ENCODE results near the gene OTOP2. TPM values are rescaled to one million over a fixed set of nuclear protein-coding genes. Genes with fewer than 3 reads are reported as not detected.
A peak's percentile ranks its signal among the peaks of the same experiment; 100 is the strongest.

Gene OTOP2
- total RNA-seq, 1 experiment from 2014 or later, result not detected

DNA sequence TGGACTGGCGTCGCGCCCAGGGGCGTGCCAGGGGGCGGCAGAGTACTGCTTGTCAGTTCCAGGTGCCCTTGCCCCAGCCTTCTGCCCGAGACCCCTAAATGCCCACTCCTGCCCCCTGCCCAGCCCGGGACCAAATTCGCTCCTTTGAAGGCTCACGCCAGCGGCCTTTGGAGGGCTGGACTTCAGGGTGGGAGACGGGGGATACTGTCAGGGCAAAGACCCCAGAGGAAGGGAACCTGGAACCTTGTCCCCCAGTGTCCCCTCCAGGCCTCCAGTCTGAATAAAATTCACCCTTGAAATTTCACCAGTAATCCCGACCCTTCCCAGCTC lies 12.4 kb downstream of the OTOP2 start:
- H3K9me3 ChIP-seq (ENCODE audit: low read depth, low read length, poor library complexity, severe bottlenecking), result no peaks in the 10 kb centered on the region
- H3K27ac ChIP-seq (ENCODE audit: low read depth, low read length, poor library complexity, severe bottlenecking), result no peak overlapping the region
- BruUV-seq (replicated peaks), result no TSS peak
- no peaks in the 10 kb centered on the region for H3K36me3 ChIP-seq (ENCODE audit: insufficient read depth, low read length, poor library complexity, severe bottlenecking)
- TF ChIP-seq EZH2 (IDR thresholded peaks at IDR 0.05; ENCODE audit: borderline replicate concordance, low read depth, low read length, poor library complexity, severe bottlenecking), result no peak
- TF ChIP-seq, protein P1, sequence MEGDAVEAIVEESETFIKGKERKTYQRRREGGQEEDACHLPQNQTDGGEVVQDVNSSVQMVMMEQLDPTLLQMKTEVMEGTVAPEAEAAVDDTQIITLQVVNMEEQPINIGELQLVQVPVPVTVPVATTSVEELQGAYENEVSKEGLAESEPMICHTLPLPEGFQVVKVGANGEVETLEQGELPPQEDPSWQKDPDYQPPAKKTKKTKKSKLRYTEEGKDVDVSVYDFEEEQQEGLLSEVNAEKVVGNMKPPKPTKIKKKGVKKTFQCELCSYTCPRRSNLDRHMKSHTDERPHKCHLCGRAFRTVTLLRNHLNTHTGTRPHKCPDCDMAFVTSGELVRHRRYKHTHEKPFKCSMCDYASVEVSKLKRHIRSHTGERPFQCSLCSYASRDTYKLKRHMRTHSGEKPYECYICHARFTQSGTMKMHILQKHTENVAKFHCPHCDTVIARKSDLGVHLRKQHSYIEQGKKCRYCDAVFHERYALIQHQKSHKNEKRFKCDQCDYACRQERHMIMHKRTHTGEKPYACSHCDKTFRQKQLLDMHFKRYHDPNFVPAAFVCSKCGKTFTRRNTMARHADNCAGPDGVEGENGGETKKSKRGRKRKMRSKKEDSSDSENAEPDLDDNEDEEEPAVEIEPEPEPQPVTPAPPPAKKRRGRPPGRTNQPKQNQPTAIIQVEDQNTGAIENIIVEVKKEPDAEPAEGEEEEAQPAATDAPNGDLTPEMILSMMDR (conservative IDR thresholded peaks at IDR 0.05; ENCODE audit: low read depth, low read length), result no peak
- intact Hi-C loops (cut with micrococcal nuclease; ENCODE audit: unreplicated experiment), result no loop called here
- DNase-seq (ENCODE audit: low spot score), result no peak
- no peak overlapping the region for H3K4me3 ChIP-seq (ENCODE audit: low read depth, low read length, poor library complexity, severe bottlenecking)
- CTCF ChIA-PET, result interaction anchor here (0.7 kb wide), 1 partner anchor 126 kb away, joined by 5 read pairs; no protein-coding TSS in a partner anchor
- peaks cover 90% of the 10 kb centered on the region for H3K27me3 ChIP-seq (replicated peaks; ENCODE audit: insufficient read depth, low read depth, low read length, poor library complexity)
- H3K4me1 ChIP-seq (ENCODE audit: insufficient read depth, low read length, poor library complexity, severe bottlenecking), result no peaks in the 10 kb centered on the region
- POLR2A ChIA-PET (ENCODE audit: low non-redundant PET), result no interaction called here

DNA sequence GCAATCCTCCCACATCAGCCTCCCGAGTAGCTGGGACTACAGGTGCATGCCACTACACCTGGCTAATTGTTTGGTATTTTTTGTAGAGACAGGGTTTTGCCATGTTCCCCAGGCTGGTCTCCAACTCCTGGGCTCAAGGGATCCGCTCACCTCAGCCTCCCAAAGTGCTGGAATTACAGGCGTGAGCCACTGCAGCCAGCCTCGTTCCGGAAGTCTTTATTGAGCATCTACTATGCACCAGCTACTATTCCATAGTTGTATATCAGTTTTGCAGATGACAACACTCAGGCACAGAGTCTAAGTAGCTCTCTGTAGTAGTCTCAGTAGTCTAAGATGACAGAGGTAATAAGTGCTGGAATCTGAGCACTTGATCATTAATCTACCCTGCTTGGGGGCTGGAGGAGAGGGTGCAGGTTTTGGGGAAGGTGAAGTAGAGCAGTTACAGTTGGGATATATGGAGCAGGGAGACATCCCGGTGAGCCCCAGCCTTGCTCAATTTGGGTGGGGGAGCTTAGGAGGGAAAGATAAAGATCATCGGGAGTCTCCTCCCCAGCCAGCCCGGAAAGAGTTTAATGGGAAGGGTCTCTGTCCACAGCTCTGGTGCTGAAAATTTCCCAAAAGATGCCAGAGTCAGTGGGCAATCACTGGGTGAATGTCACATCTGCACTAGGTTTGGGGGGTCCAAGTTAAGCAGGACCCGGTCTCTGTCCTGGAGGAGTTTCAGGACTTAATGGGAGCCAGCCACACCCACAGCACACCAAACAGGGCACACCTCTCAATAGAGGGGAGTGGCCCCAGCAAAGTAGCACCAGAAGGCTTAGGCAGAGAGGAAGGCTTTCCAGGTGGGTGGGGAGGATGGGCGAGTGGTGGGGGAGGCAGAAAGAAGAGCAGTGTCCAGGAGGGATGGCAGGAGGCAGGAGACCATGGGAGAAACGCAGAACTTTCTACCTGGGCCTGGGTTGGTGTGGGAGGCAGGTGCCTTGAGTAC lies 13.3 kb downstream of the OTOP2 start:
- Histone ChIP-seq H3K27me3 (replicated peaks; ENCODE audit: insufficient read depth, low read depth, low read length, poor library complexity) (peaks cover 97% of the 10 kb centered on the region), H3K27ac (ENCODE audit: low read depth, low read length, poor library complexity, severe bottlenecking) (no peak overlapping the region), H3K4me1 (ENCODE audit: insufficient read depth, low read length, poor library complexity, severe bottlenecking) (no peaks in the 10 kb centered on the region), H3K36me3 (ENCODE audit: insufficient read depth, low read length, poor library complexity, severe bottlenecking) (no peaks in the 10 kb centered on the region), H3K4me3 (ENCODE audit: low read depth, low read length, poor library complexity, severe bottlenecking) (no peak overlapping the region), H3K9me3 (ENCODE audit: low read depth, low read length, poor library complexity, severe bottlenecking) (no peaks in the 10 kb centered on the region)
- ChIA-PET CTCF (interaction anchor here (0.6 kb wide), 1 partner anchor 11 kb away, joined by 7 read pairs; no protein-coding TSS in a partner anchor), POLR2A (ENCODE audit: low non-redundant PET) (no interaction called here)
- intact Hi-C loops (cut with micrococcal nuclease; ENCODE audit: unreplicated experiment), result no loop called here
- no peak for DNase-seq (ENCODE audit: low spot score)
- peak; percentile 75 for TF ChIP-seq EZH2 (IDR thresholded peaks at IDR 0.05; ENCODE audit: borderline replicate concordance, low read depth, low read length, poor library complexity, severe bottlenecking)
- TF ChIP-seq, protein P1 (conservative IDR thresholded peaks at IDR 0.05; ENCODE audit: low read depth, low read length), result no peak
- BruUV-seq (replicated peaks), result no TSS peak

DNA sequence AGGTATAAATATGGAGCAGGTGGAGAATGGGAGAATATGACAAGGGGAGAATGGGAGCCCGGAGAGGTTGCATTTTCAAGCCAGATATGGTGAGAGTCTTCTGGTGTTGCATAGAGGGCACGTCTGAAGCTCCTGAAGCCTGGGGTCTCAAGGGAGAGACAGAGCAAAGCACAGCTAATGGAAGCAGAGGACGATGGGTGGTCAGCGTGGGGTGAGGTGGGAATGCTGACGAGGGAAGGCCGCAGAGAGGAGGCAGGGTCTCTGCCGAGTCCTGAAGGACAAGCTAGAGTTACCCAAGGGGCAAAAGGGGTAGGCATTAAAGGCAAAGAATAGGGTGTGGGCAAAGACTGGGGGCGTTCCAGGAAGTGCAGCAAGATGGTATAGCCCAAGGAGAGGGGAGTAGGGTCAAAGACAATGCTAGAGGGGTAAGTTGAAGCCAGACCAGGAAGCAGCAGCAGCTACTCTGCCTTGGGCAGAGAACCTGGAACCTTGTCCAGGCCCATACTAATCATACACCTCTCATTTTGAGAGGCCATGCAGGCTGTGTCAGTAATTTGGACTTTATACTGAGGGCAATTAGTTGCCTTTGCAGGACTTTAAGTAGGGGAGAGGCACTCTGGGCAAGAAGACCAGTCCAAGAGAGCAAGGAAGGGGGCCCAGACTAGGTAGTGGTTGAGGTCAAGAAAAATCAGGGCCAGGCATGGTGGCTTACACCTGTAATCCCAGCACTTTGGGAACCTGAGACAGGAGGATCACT lies 14.3 kb downstream of the OTOP2 start:
- H3K27me3 ChIP-seq (replicated peaks; ENCODE audit: insufficient read depth, low read depth, low read length, poor library complexity), result peaks cover 96% of the 10 kb centered on the region
- H3K27ac ChIP-seq (ENCODE audit: low read depth, low read length, poor library complexity, severe bottlenecking), result no peak overlapping the region
- no TSS peak for BruUV-seq (replicated peaks)
- intact Hi-C loops (cut with micrococcal nuclease; ENCODE audit: unreplicated experiment), result no loop called here
- no peak overlapping the region for H3K4me3 ChIP-seq (ENCODE audit: low read depth, low read length, poor library complexity, severe bottlenecking)
- H3K4me1 ChIP-seq (ENCODE audit: insufficient read depth, low read length, poor library complexity, severe bottlenecking), result no peaks in the 10 kb centered on the region
- ChIA-PET POLR2A (ENCODE audit: low non-redundant PET) (interaction anchor here (0.6 kb wide), 1 partner anchor 629 kb away, joined by 12 read pairs; no protein-coding TSS in a partner anchor), CTCF (no interaction called here)
- H3K36me3 ChIP-seq (ENCODE audit: insufficient read depth, low read length, poor library complexity, severe bottlenecking), result no peaks in the 10 kb centered on the region
- DNase-seq (ENCODE audit: low spot score), result no peak
- TF ChIP-seq EZH2 (IDR thresholded peaks at IDR 0.05; ENCODE audit: borderline replicate concordance, low read depth, low read length, poor library complexity, severe bottlenecking), result no peak
- TF ChIP-seq, protein P1 (conservative IDR thresholded peaks at IDR 0.05; ENCODE audit: low read depth, low read length), result no peak
- no peaks in the 10 kb centered on the region for H3K9me3 ChIP-seq (ENCODE audit: low read depth, low read length, poor library complexity, severe bottlenecking)

Measured in A673 (cell line).